IPS-NIHi11 (cell line): Measurements from ENCODE around the gene MLXIPL.
"Not testable (repeated sequence)": the region's sequence is repeated elsewhere in the genome, so short reads cannot be mapped to it uniquely, and the experiment has no call there.

Source experiments
- DNase-seq: peaks from one replicate; pipeline ENCODE4 v3.0.0; 2012; ENCODE audit warnings: mixed read lengths, low spot score

The MLXIPL gene

GRCh38 chr7:73611017-73611555 is 13.2 kb downstream of the MLXIPL start:
- no peak for DNase-seq

- DNase-seq, result no peak
Observed at GRCh38 chr7:73610105-73610504, 14.2 kb downstream of the MLXIPL start.

- not testable (repeated sequence) for DNase-seq
Observed at GRCh38 chr7:73607692-73607983, 16.7 kb downstream of the MLXIPL start.

GRCh38 chr7:73606801-73607691 is 17.3 kb downstream of the MLXIPL start:
- peak; percentile 95 for DNase-seq

GRCh38 chr7:73605601-73606220 is 18.6 kb downstream of the MLXIPL start:
- DNase-seq, result no peak

- DNase-seq, result peak; percentile 64
Observed at GRCh38 chr7:73602721-73603651, 21.3 kb downstream of the MLXIPL start.

- no peak for DNase-seq
Observed at GRCh38 chr7:73599916-73600315, 24.4 kb downstream of the MLXIPL start.

- DNase-seq, result no peak
Observed at GRCh38 chr7:73599151-73599882, 25.0 kb downstream of the MLXIPL start.

GRCh38 chr7:73597978-73598782 is 26.1 kb downstream of the MLXIPL start:
- no peak for DNase-seq

GRCh38 chr7:73596191-73597065 is 27.9 kb downstream of the MLXIPL start:
- no peak for DNase-seq

- no peak for DNase-seq
Observed at GRCh38 chr7:73595358-73595757, 29.0 kb downstream of the MLXIPL start.

- no peak for DNase-seq
Observed at GRCh38 chr7:73593207-73594045, 30.9 kb downstream of the MLXIPL start.

GRCh38 chr7:73586911-73587310 is 37.4 kb downstream of the MLXIPL start:
- no peak for DNase-seq

GRCh38 chr7:73585196-73585595 is 39.1 kb downstream of the MLXIPL start:
- DNase-seq, result no peak

GRCh38 chr7:73582664-73583202 is 41.6 kb downstream of the MLXIPL start:
- DNase-seq, result no peak

- not testable (repeated sequence) for DNase-seq
Observed at GRCh38 chr7:73581006-73581405, 43.3 kb downstream of the MLXIPL start.

GRCh38 chr7:73578342-73579128 is 45.8 kb downstream of the MLXIPL start, which contains the start of gene TBL2:
Gene TBL2, minus strand, starts transcription at chr7:73578579. Its CDS starts 30 bp downstream, at chr7:73578549.
- DNase-seq, result peak; percentile 100
